DND-41 (cell line): ENCODE measurements around the gene GATB.

ENCODE experiments used
- EZH2 ChIP-seq: IDR thresholded peaks from 3 replicates; pipeline ENCODE4 v1.6.1; 2012; ENCODE audit warnings: borderline replicate concordance, low read depth, mild to moderate bottlenecking, moderate library complexity, low read length, inconsistent platforms; ENCODE audit not compliant: severe bottlenecking
- TF ChIP-seq, protein P1 (sequence below): IDR thresholded peaks from 2 replicates; pipeline ENCODE4 v1.5.1; 2012; ENCODE audit warnings: borderline replicate concordance, low read length, moderate library complexity, mild to moderate bottlenecking; ENCODE audit not compliant: poor library complexity, severe bottlenecking; ENCODE audit errors: extremely low read depth

GRCh38 chr4:151777471-151777870, 16.7 kb upstream of the GATB start:
- no peak for TF ChIP-seq EZH2
- TF ChIP-seq, protein P1, sequence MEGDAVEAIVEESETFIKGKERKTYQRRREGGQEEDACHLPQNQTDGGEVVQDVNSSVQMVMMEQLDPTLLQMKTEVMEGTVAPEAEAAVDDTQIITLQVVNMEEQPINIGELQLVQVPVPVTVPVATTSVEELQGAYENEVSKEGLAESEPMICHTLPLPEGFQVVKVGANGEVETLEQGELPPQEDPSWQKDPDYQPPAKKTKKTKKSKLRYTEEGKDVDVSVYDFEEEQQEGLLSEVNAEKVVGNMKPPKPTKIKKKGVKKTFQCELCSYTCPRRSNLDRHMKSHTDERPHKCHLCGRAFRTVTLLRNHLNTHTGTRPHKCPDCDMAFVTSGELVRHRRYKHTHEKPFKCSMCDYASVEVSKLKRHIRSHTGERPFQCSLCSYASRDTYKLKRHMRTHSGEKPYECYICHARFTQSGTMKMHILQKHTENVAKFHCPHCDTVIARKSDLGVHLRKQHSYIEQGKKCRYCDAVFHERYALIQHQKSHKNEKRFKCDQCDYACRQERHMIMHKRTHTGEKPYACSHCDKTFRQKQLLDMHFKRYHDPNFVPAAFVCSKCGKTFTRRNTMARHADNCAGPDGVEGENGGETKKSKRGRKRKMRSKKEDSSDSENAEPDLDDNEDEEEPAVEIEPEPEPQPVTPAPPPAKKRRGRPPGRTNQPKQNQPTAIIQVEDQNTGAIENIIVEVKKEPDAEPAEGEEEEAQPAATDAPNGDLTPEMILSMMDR = no peak
